Naive thymus-derived CD8-positive, alpha-beta T cell (primary cell): Measurements from ENCODE around the gene TSPAN18. TPM values are rescaled to one million over a fixed set of nuclear protein-coding genes. Genes with fewer than 3 reads are reported as not detected.

Experiments used
- ATAC-seq, 2 donors: fragments of 150-1000 bp; cut with Tn5 transposase in 1 of 2; sonication (Bioruptor Pico), chemical (Tn5 transposase) in 1 of 2; 1 replicate in 1 of 2; 2 replicates in 1 of 2; pipeline ENCODE4 v1.10.0; 2021; ENCODE audit warnings: mild to moderate bottlenecking in 2 of 2, moderate library complexity in 2 of 2
- POLR2A ChIA-PET: fragments of 350-600 bp; sonication (Branson Sonifier 250); formaldehyde crosslinking; loops from one replicate; lab custom pipeline; 2021; ENCODE audit warnings: antibody characterized with exemption; lab: Charles Lee
- DNase-seq, 10 donors: peaks; one replicate each; pipeline versions ENCODE4 v3.0.0 to v3.0.0-alpha.2; 2020 to 2022
- H3K27ac Mint-ChIP-seq, 10 donors: one replicate each; pipeline ENCODE4 v1.8.0; 2020 to 2022; ENCODE audit warnings: mild to moderate bottlenecking in 10 of 10, mixed read lengths in 10 of 10, moderate library complexity in 4 of 10, inconsistent platforms in 1 of 10
- H3K27me3 Mint-ChIP-seq, 5 donors: one replicate each; pipeline ENCODE4 v1.8.0; 2021 to 2022; ENCODE audit warnings: mixed read lengths in 5 of 5
- H3K36me3 Mint-ChIP-seq, 3 donors: one replicate each; pipeline ENCODE4 v1.8.0; 2020 to 2022; ENCODE audit warnings: mixed read lengths in 3 of 3, mild to moderate bottlenecking in 2 of 3, inconsistent platforms in 1 of 3
- H3K4me1 Mint-ChIP-seq, 4 donors: one replicate each; pipeline ENCODE4 v1.8.0; 2021 to 2022; ENCODE audit warnings: mixed read lengths in 4 of 4
- H3K4me3 Mint-ChIP-seq, 10 donors: one replicate each; pipeline ENCODE4 v1.8.0; 2020 to 2022; ENCODE audit warnings: mild to moderate bottlenecking in 10 of 10, mixed read lengths in 10 of 10, moderate library complexity in 6 of 10, inconsistent platforms in 1 of 10
- H3K9me3 Mint-ChIP-seq, 9 donors: one replicate each; pipeline ENCODE4 v1.8.0; 2020 to 2022; ENCODE audit warnings: mixed read lengths in 9 of 9, mild to moderate bottlenecking in 3 of 9, inconsistent platforms in 1 of 9, moderate library complexity in 1 of 9
- polyA plus RNA-seq, 3 donors: library from polyadenylated mRNA; unstranded; fragments of 300-500 nt; fragmentation: Illumina TruSeq; gene quantifications; one replicate each; pipeline ENCODE4 v1.2.3, GENCODE V29; 2021
- total RNA-seq, 8 experiments: library from RNA in 2 of 8; stranded (reverse) in 2 of 8; gene quantifications; one replicate each; pipeline ENCODE4 v1.2.3 and lab custom pipeline; 2021 to 2026

The TSPAN18 gene
- total and polyA plus RNA-seq, 5 experiments from 2014 or later, result 0.73 to 5.5 (median 1.5) TPM

- POLR2A ChIA-PET, result no interaction called here
- peaks cover 0 to 10% (median 0%) of the 10 kb centered on the region in 5 donors for H3K27me3 Mint-ChIP-seq
- peaks cover 0 to 4% (median 0%) of the 10 kb centered on the region in 9 donors for H3K9me3 Mint-ChIP-seq
- DNase-seq (no peak), ATAC-seq (no peak)
- no peak overlapping the region for H3K4me3 Mint-ChIP-seq
- no peaks in the 10 kb centered on the region for H3K4me1 Mint-ChIP-seq
- no peak overlapping the region for H3K27ac Mint-ChIP-seq
- peaks cover 4 to 16% (median 5%) of the 10 kb centered on the region in 3 donors for H3K36me3 Mint-ChIP-seq
These were observed 173.2 kb downstream of the TSPAN18 start for GRCh38 chr11:44899959-44900358.

DNA sequence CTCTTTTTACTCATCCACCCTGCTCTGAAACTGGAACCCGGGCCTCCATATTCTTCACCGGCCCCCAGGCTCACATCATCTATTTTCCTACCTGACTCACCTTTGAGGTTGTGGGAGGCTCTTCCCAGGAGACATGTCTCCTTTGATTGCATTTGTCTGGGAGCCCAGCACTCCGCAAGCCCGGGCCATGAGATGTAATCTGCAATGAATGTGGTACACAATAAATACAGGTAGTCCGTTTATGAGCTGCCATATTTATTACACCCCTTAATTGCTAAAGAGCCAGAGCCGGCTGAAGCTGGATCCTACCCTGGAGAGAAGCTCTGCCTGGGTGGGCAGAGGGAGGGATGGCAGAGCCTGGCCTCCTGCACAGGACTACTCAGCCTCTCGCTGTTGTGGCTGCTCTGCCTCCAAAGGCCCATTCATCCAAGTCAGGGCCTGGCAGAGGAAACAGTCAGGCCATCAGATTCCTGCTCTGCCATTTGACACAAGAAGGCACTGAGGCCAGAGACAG is 174.4 kb downstream of the TSPAN18 start:
- peaks cover 0 to 9% (median 0%) of the 10 kb centered on the region in 5 donors for H3K27me3 Mint-ChIP-seq
- ATAC-seq (no peak), DNase-seq (no peak)
- H3K27ac Mint-ChIP-seq, result no peak overlapping the region
- POLR2A ChIA-PET, result no interaction called here
- no peak overlapping the region for H3K4me3 Mint-ChIP-seq
- peaks cover 4 to 16% (median 5%) of the 10 kb centered on the region in 3 donors for H3K36me3 Mint-ChIP-seq
- no peaks in the 10 kb centered on the region for H3K4me1 Mint-ChIP-seq
- peaks cover 0 to 4% (median 0%) of the 10 kb centered on the region in 9 donors for H3K9me3 Mint-ChIP-seq

DNA sequence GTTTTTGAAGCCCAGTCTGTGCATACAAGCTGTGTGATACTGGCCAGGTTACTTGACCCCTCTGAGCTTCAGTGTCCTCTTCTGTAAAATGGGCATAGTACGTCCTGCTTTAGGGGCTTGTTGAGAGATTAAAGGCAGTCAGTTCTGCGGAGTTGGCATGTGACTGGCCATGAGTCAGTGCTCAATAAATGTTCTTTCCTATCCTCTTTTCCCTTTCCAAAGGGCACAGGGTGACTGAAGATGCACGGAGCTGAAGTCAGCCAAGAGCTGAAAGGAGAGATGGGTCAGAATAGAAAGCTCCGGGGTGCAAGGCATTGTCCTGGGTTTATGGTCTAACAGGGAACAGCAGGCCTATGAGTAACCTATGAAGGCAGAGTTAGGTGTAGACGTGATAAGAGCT is 175.0 kb downstream of the TSPAN18 start:
- Mint-ChIP-seq H3K36me3 (peaks cover 4 to 16% (median 5%) of the 10 kb centered on the region in 3 donors), H3K9me3 (peaks cover 0 to 4% (median 0%) of the 10 kb centered on the region in 9 donors), H3K4me3 (no peak overlapping the region), H3K27me3 (peaks cover 0 to 4% (median 0%) of the 10 kb centered on the region in 5 donors), H3K4me1 (no peaks in the 10 kb centered on the region), H3K27ac (no peak overlapping the region)
- POLR2A ChIA-PET, result no interaction called here
- DNase-seq, result no peak
- no peak for ATAC-seq

- Mint-ChIP-seq H3K36me3 (peaks cover 0 to 13% (median under 1%) of the 10 kb centered on the region in 3 donors), H3K4me3 (no peak overlapping the region), H3K4me1 (no peaks in the 10 kb centered on the region), H3K27ac (no peak overlapping the region), H3K9me3 (peaks cover 0 to 2% (median 0%) of the 10 kb centered on the region in 9 donors), H3K27me3 (no peaks in the 10 kb centered on the region)
- no peak for ATAC-seq
- DNase-seq, result no peak
- POLR2A ChIA-PET, result no interaction called here
These were observed 176.3 kb downstream of the TSPAN18 start for GRCh38 chr11:44903035-44903434.

DNA sequence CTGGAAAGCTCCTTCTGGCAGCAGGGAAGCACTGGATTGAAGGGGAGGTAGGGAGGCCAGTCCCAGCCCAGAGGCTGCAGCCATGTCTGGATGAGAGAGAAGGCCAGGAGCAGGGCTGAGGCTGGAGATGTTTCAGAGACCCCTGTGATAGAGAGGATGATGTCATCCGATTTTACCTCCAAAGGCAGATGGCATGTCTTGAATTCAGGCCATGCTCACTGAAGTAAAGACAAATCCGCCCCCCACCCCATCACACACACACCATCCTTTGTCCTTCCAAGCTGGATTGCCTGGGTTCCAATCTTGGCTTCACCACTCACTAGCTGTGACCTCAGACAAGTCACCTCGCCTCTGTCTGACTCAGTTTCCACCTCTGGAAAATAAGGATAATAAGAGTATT is 176.8 kb downstream of the TSPAN18 start:
- no peaks in the 10 kb centered on the region for H3K27me3 Mint-ChIP-seq
- peaks cover 0 to 2% (median 0%) of the 10 kb centered on the region in 9 donors for H3K9me3 Mint-ChIP-seq
- no peak overlapping the region for H3K27ac Mint-ChIP-seq
- no peaks in the 10 kb centered on the region for H3K4me1 Mint-ChIP-seq
- peaks cover 0 to 8% (median 0%) of the 10 kb centered on the region in 3 donors for H3K36me3 Mint-ChIP-seq
- no peak overlapping the region for H3K4me3 Mint-ChIP-seq
- POLR2A ChIA-PET, result no interaction called here
- DNase-seq, result no peak
- no peak for ATAC-seq

GRCh38 chr11:44904261-44905020 is 177.7 kb downstream of the TSPAN18 start:
- Mint-ChIP-seq H3K27ac (no peak overlapping the region), H3K4me1 (no peaks in the 10 kb centered on the region), H3K36me3 (no peaks in the 10 kb centered on the region), H3K4me3 (no peak overlapping the region), H3K27me3 (no peaks in the 10 kb centered on the region), H3K9me3 (peaks cover 0 to 2% (median 0%) of the 10 kb centered on the region in 9 donors)
- DNase-seq (no peak), ATAC-seq (no peak)
- POLR2A ChIA-PET, result no interaction called here

DNA sequence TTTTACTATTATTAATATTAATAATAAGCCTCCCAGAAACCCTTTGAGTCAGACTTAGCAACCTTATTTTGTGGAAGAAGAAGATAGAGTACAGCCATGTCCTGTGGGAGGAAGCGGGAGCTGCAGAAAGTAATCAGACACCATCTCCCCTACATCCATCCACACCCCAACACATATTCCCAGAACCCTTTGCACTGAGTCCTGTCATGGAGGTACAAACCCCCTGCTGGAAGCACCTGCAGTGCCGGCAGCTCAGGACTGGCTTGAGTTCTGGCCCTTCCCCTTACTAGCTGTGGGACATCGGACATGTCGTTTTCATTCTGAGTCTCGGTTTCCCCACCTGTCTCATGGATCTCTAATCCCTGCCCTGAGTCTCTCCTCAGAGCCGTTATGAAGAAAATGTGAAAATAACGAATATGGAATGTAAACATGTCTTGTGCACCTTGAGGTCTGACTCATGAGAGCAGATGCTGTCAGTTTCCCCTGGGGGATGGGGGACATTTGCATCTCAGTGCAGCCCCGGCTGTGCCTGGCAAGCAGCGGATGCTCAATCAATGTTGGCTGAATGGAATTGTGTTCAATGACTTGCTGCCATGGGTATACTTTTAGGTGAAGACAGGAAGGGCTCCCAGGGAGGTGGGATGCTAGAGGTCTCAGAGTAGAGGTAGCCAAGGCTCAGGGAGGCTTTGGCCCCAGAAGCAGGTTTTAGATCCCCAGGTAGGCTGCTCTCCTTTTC is 178.5 kb downstream of the TSPAN18 start:
- POLR2A ChIA-PET, result no interaction called here
- Mint-ChIP-seq H3K4me1 (no peaks in the 10 kb centered on the region), H3K4me3 (no peak overlapping the region), H3K27me3 (no peaks in the 10 kb centered on the region), H3K9me3 (no peaks in the 10 kb centered on the region), H3K27ac (peak overlapping the region in 1 of 10 donors; percentile 72), H3K36me3 (no peaks in the 10 kb centered on the region)
- ATAC-seq (no peak), DNase-seq (no peak)

GRCh38 chr11:44906649-44907048 is 179.9 kb downstream of the TSPAN18 start:
- H3K9me3 Mint-ChIP-seq, result no peaks in the 10 kb centered on the region
- peaks cover 4 to 6% (median 4%) of the 10 kb centered on the region in 4 donors for H3K4me1 Mint-ChIP-seq
- no peaks in the 10 kb centered on the region for H3K36me3 Mint-ChIP-seq
- no peak overlapping the region for H3K4me3 Mint-ChIP-seq
- ATAC-seq (no peak), DNase-seq (no peak)
- no peaks in the 10 kb centered on the region for H3K27me3 Mint-ChIP-seq
- POLR2A ChIA-PET, result no interaction called here
- peak overlapping the region in 1 of 10 donors; percentile 43 for H3K27ac Mint-ChIP-seq

DNA sequence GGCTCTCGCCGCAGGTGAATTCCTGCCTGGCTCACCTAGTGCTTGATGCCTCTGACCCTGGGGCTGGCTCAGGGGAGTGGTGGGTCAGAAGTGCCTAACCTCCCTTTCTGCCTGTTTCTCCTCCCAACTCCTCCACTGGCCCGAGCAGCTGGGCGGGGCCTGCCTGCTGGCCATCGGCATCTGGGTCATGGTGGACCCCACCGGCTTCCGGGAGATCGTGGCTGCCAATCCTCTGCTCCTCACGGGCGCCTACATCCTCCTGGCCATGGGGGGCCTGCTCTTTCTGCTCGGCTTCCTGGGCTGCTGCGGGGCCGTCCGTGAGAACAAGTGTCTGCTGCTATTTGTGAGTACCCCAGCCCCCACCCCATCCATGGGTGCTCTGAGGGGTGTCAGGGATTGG is 182.8 kb downstream of the TSPAN18 start:
- H3K9me3 Mint-ChIP-seq, result no peaks in the 10 kb centered on the region
- no peaks in the 10 kb centered on the region for H3K36me3 Mint-ChIP-seq
- H3K27ac Mint-ChIP-seq, result peak overlapping the region in 1 of 10 donors; percentile 27
- H3K4me3 Mint-ChIP-seq, result no peak overlapping the region
- ATAC-seq (no peak), DNase-seq (no peak)
- POLR2A ChIA-PET, result interaction anchor here (0.6 kb wide), 1 partner anchor 282 kb away, joined by 3 read pairs; no protein-coding TSS in a partner anchor
- peaks cover 4 to 6% (median 4%) of the 10 kb centered on the region in 4 donors for H3K4me1 Mint-ChIP-seq
- peaks cover 0 to 3% (median 0%) of the 10 kb centered on the region in 5 donors for H3K27me3 Mint-ChIP-seq

DNA sequence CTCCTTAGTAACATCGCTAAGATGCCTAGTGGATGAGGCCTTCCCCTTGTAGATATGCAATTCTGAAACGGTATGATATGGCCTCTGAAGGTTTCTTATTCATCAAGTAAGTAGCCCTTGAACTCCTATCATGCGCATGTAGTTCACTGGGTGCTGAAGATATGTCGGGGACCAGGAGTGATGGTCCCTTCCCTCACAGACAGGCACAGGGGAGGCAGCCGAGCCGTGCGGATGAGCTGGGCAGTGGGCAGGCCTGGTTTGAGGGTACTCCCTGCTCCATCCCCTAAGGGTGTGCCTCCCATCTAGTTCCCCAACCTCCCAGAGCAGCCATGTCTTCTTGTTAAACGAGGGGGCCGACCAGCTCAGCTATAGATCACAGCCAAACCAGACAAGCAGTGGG is 183.8 kb downstream of the TSPAN18 start:
- H3K36me3 Mint-ChIP-seq, result no peaks in the 10 kb centered on the region

DNA sequence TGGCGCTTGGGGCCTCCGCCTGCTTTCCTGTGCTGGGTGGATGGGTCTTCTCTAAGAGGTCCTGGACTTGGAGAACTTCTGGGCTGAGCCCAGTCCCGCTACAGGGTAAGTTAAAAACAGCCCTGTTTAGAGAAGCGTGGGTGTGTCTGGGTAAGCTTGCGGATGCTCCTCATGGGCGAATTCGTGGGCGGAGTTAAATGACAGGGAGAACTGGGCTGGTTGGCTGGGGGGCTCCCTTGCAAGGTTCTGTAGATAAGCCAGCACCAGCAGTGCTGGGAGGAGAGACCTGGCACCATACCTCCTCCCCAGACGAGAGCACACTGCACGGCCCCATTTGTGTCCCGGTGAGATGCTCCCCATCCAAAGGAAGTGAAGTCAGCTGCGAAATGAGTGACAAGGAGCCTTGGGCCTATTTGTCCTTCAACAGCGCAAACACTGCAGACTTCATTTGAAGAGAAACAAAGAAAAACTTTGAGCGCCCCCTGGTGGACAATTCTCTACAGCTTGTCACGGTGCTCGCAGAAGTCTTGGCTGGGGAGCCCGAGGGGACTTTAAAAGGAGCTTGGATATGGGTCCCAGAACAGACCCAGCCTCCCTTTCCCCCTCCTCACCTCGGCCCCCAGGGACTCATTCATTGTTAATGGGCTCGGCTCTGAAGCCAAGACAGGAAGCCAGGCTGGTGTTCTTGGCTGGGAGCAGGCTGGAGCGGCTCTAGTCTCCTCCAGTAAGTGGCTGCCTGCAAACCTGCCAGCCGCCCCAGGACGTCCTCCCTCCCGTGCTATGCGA is 184.5 kb downstream of the TSPAN18 start:
- Mint-ChIP-seq H3K4me3 (no peak overlapping the region), H3K4me1 (peaks cover 4 to 10% (median 5%) of the 10 kb centered on the region in 4 donors), H3K9me3 (no peaks in the 10 kb centered on the region), H3K36me3 (no peaks in the 10 kb centered on the region), H3K27me3 (peaks cover 0 to 6% (median 0%) of the 10 kb centered on the region in 5 donors), H3K27ac (peak overlapping the region in 2 of 10 donors; percentile 21 to 60)
- DNase-seq (peak; percentile 50 to 91 (median 74)), ATAC-seq (peak; percentile 80 to 82)
- POLR2A ChIA-PET, result no interaction called here

More for the DNA sequence above, 183.8 kb downstream of the TSPAN18 start:
- H3K4me1 Mint-ChIP-seq, result peaks cover 4 to 7% (median 5%) of the 10 kb centered on the region in 4 donors
- no peak overlapping the region for H3K4me3 Mint-ChIP-seq
- POLR2A ChIA-PET, result no interaction called here
- H3K9me3 Mint-ChIP-seq, result no peaks in the 10 kb centered on the region
- no peak overlapping the region for H3K27ac Mint-ChIP-seq
- no peak for DNase-seq
- H3K27me3 Mint-ChIP-seq, result peaks cover 0 to 6% (median 0%) of the 10 kb centered on the region in 5 donors
- ATAC-seq, result no peak

DNA sequence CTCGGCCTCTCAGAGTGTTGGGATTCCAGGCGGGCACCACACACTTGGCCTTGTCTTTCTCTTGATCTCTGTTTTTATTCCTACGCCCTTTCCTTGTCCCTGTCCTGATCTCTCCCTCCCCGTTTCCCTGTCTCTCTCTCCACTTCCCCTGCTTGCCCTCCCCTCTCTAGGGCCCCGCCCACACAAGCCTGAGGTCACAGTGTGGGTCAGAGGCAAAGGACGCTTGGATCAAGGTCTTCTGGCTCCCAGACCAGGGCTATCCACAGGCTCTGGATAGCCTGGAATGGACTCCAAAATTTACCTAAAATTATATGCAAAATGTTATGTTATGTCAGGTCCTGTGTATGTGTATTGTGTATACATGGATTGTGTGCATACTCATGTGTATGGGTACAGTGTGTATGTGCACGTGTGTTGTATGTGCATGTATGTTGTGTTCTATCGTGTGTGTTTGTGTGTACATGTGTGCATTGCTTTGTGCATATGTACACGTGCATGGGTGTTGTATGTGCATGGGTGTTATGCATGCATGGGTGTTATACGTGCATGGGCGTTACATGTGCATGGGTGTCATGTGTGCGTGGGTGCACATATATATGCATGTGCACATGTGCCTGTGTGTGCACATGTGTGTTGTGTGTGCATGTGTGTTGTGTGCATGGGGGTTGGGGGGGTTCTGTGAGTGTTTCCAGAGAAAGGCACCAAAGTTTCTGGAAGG is 185.7 kb downstream of the TSPAN18 start:
- Mint-ChIP-seq H3K27me3 (peaks cover 0 to 6% (median 0%) of the 10 kb centered on the region in 5 donors), H3K9me3 (no peaks in the 10 kb centered on the region), H3K27ac (no peak overlapping the region), H3K4me3 (no peak overlapping the region), H3K4me1 (peaks cover 4 to 14% (median 5%) of the 10 kb centered on the region in 4 donors), H3K36me3 (no peaks in the 10 kb centered on the region)
- ATAC-seq (no peak), DNase-seq (no peak)
- POLR2A ChIA-PET, result no interaction called here
